ENCODE data around the gene KIF19. TPM values are rescaled to one million over a fixed set of nuclear protein-coding genes. Genes with fewer than 3 reads are reported as not detected.

KIF19 gene
- total RNA-seq, 1 experiment from 2014 or later: not detected

DNA sequence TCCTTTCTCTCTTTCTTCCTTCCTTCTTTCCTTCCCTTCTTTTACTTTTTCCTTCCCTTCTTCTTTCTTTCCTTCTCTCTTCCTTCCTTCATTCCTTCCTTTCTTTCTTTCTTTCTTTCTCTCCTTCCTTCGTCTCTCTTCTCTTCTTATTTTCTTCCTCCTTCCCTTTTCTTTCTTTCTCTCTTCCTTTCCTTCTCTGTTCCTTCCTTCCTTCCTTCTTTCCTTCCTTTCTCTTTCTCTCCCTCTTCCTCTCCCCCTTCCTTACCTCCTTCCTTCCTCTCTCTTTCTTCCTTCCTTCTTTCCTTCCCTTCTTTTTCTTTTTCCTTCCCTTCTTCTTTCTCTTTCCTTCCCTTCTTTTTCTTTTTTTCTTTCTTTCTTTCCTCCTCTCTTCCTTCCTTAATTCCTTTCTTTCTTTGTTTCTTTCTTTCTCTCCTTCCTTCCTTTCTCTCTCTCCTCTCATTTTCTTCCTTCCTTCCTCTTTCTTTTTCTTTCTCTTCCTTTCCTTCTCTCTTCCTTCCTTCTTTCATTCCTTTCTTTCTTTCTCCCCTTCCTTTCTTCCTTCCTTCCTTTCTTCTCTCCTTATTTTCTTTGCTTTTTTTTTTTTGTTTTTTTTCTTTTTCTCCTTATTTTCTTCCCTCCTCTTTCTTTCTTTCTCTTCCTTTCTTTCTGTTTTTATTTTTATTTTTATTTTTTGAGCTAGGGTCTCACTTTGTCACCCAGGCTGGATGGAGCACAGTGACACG, 64.1 kb downstream of the KIF19 start:
- Histone ChIP-seq H3K36me3 (ENCODE audit: low read depth) (no peaks in the 10 kb centered on the region), H2AFZ (no peak overlapping the region), H3K9me2 (ENCODE audit: insufficient read depth) (no peaks in the 10 kb centered on the region), H4K20me1 (ENCODE audit: insufficient read depth) (no peaks in the 10 kb centered on the region), H3F3A (ENCODE audit: insufficient read depth, low read depth) (no peaks in the 10 kb centered on the region), H3K4me2 (no peak overlapping the region), H3K4me3 (no peak overlapping the region), H3K9me3 (ENCODE audit: insufficient read depth, low read depth) (no peaks in the 10 kb centered on the region), H3K27me3 (ENCODE audit: insufficient read depth, low read depth) (no peaks in the 10 kb centered on the region), H3K4me1 (replicated peaks; ENCODE audit: insufficient read depth) (peaks cover 7% of the 10 kb centered on the region), H3K27ac (no peak overlapping the region), H3K79me2 (ENCODE audit: low read depth) (no peaks in the 10 kb centered on the region)
- CTCF ChIA-PET: no interaction called here
- POLR2A ChIA-PET (ENCODE audit: unreplicated experiment): no interaction called here
- TF ChIP-seq, protein P1, sequence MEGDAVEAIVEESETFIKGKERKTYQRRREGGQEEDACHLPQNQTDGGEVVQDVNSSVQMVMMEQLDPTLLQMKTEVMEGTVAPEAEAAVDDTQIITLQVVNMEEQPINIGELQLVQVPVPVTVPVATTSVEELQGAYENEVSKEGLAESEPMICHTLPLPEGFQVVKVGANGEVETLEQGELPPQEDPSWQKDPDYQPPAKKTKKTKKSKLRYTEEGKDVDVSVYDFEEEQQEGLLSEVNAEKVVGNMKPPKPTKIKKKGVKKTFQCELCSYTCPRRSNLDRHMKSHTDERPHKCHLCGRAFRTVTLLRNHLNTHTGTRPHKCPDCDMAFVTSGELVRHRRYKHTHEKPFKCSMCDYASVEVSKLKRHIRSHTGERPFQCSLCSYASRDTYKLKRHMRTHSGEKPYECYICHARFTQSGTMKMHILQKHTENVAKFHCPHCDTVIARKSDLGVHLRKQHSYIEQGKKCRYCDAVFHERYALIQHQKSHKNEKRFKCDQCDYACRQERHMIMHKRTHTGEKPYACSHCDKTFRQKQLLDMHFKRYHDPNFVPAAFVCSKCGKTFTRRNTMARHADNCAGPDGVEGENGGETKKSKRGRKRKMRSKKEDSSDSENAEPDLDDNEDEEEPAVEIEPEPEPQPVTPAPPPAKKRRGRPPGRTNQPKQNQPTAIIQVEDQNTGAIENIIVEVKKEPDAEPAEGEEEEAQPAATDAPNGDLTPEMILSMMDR (conservative IDR thresholded peaks at IDR 0.05): no peak
- no peak for TF ChIP-seq EZH2 (IDR thresholded peaks at IDR 0.05; ENCODE audit: low read depth)
- intact Hi-C loops (cut with micrococcal nuclease; ENCODE audit: unreplicated experiment): no loop called here
- BruUV-seq (replicated peaks): no TSS peak
- DNase-seq: no peak

DNA sequence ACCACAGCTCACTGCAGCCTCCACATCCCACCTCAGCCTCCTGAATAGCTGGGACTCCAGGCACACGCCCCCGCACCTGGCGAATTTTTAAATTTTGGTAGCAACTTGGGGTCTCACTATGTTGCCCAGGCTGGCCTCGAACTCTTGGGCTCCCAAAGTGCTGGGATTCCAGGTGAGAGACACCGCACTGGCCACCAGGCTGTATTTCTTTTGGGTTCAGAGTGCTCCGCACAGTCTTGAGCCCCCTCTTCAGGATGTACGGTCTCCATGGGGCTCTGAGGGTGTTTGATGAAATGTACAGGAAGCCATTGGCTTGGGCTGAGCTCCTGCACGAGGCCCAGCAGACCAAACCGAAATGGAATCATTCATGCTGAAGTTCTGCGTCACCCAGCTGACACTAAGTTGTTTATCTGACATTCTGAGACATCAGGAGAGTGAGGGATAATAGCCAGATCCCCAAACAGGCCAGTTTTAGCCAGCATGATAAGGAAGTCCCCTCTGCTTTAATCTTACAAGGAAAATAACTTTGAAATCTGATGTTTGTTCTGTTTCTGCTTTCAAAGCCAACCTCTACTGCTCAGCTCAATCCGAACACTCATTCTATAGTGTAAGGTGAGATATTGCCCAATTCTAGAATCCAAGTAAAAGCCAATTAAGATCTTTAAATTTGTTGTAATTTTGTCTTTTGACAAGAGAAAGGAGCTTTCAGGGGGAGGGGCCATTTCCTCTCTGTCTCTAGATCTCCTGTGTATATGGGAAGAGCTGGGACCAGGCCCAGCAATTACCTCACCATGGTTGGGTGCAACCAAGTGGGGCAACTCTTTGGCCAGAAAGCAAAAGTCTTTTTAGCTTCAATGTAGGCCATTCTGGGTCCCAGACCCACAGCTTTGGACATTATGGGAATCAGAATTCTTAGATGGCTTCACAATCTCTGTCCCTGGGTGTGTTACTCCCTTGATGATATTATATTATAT, 64.9 kb downstream of the KIF19 start:
- H3K4me1 ChIP-seq (replicated peaks; ENCODE audit: insufficient read depth): peaks cover 12% of the 10 kb centered on the region
- no peak for DNase-seq
- no peak overlapping the region for H3K27ac ChIP-seq
- H3K9me3 ChIP-seq (ENCODE audit: insufficient read depth, low read depth): no peaks in the 10 kb centered on the region
- H3K4me2 ChIP-seq: no peak overlapping the region
- CTCF ChIA-PET: no interaction called here
- BruUV-seq (replicated peaks): no TSS peak
- no peaks in the 10 kb centered on the region for H4K20me1 ChIP-seq (ENCODE audit: insufficient read depth)
- no peaks in the 10 kb centered on the region for H3K36me3 ChIP-seq (ENCODE audit: low read depth)
- intact Hi-C loops (cut with micrococcal nuclease; ENCODE audit: unreplicated experiment): no loop called here
- H3K79me2 ChIP-seq (ENCODE audit: low read depth): no peaks in the 10 kb centered on the region
- no peak overlapping the region for H3K4me3 ChIP-seq
- no peak overlapping the region for H2AFZ ChIP-seq
- no peaks in the 10 kb centered on the region for H3F3A ChIP-seq (ENCODE audit: insufficient read depth, low read depth)
- H3K27me3 ChIP-seq (ENCODE audit: insufficient read depth, low read depth): no peaks in the 10 kb centered on the region
- TF ChIP-seq, protein P1 (conservative IDR thresholded peaks at IDR 0.05): no peak
- TF ChIP-seq EZH2 (IDR thresholded peaks at IDR 0.05; ENCODE audit: low read depth): no peak
- POLR2A ChIA-PET (ENCODE audit: unreplicated experiment): no interaction called here
- H3K9me2 ChIP-seq (ENCODE audit: insufficient read depth): no peaks in the 10 kb centered on the region

DNA sequence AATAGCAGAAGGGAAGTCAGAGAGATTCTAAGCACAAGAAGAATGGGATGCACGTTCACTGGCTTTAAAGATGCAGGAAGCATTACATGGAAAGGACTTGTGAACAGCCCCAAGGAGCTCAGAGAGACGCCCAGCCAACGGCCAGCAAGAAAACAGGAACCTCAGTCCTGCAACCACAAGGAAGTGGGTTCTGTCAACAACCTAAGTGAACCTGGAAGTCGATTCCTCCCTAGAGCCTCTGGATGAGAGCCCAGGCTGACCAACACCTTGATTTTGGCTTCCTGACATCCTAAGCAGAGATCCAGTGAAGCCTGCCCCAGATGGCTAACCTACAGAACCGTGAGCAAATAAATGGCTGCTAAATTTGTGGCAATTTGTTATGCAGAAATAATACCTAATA, 65.7 kb downstream of the KIF19 start:
- no peaks in the 10 kb centered on the region for H3K9me3 ChIP-seq (ENCODE audit: insufficient read depth, low read depth)
- no peak overlapping the region for H3K4me3 ChIP-seq
- no peaks in the 10 kb centered on the region for H3K79me2 ChIP-seq (ENCODE audit: low read depth)
- H3F3A ChIP-seq (ENCODE audit: insufficient read depth, low read depth): no peaks in the 10 kb centered on the region
- CTCF ChIA-PET: no interaction called here
- no peak overlapping the region for H3K4me2 ChIP-seq
- peaks cover 12% of the 10 kb centered on the region for H3K4me1 ChIP-seq (replicated peaks; ENCODE audit: insufficient read depth)
- intact Hi-C loops (cut with micrococcal nuclease; ENCODE audit: unreplicated experiment): no loop called here
- no peak overlapping the region for H3K27ac ChIP-seq
- H3K36me3 ChIP-seq (ENCODE audit: low read depth): no peaks in the 10 kb centered on the region
- no peak overlapping the region for H2AFZ ChIP-seq
- no peaks in the 10 kb centered on the region for H3K9me2 ChIP-seq (ENCODE audit: insufficient read depth)
- POLR2A ChIA-PET (ENCODE audit: unreplicated experiment): no interaction called here
- no TSS peak for BruUV-seq (replicated peaks)
- H3K27me3 ChIP-seq (ENCODE audit: insufficient read depth, low read depth): no peaks in the 10 kb centered on the region
- no peak for DNase-seq
- no peak for TF ChIP-seq EZH2 (IDR thresholded peaks at IDR 0.05; ENCODE audit: low read depth)
- TF ChIP-seq, protein P1 (conservative IDR thresholded peaks at IDR 0.05): no peak
- no peaks in the 10 kb centered on the region for H4K20me1 ChIP-seq (ENCODE audit: insufficient read depth)
